ENCODE measurements around the gene CFAP43.

- no peak for TF ChIP-seq CTCF (IDR thresholded peaks at IDR 0.05 in 4 of 5, conservative IDR thresholded peaks at IDR 0.05 in 1 of 5)
- TF ChIP-seq POLR2A (IDR thresholded peaks at IDR 0.05): no peak
These were observed 143.9 kb downstream of the CFAP43 start for GRCh38 chr10:104088239-104088638.

Measured in gastrocnemius medialis (tissue), 4 donors.